ENCODE data around the gene TRIM66. TPM values are rescaled to one million over a fixed set of nuclear protein-coding genes. Genes with fewer than 3 reads are reported as not detected.
A peak's percentile ranks its signal among the peaks of the same experiment; 100 is the strongest.

Gene TRIM66
- total and polyA plus RNA-seq, 2 experiments from 2014 or later, result 1.4 to 4.7 TPM

GRCh38 chr11:8709002-8709672 lies 26.7 kb upstream of the TRIM66 start:
- H3K4me2 ChIP-seq, result no peak overlapping the region
- no peaks in the 10 kb centered on the region for H3K36me3 ChIP-seq (replicated peaks; ENCODE audit: insufficient read depth, low read depth)
- H3K9me3 ChIP-seq (ENCODE audit: low read depth), result no peaks in the 10 kb centered on the region
- H3K79me2 ChIP-seq, result no peaks in the 10 kb centered on the region
- peak; percentile 72 for DNase-seq (ENCODE audit: low spot score)
- peak overlapping the region; percentile 78 for H3K27ac ChIP-seq
- H3K27me3 ChIP-seq, result no peaks in the 10 kb centered on the region
- H3K4me3 ChIP-seq, result no peak overlapping the region
- no peaks in the 10 kb centered on the region for H3K9me2 ChIP-seq (replicated peaks; ENCODE audit: insufficient read depth)
- peaks cover 5% of the 10 kb centered on the region for H3K4me1 ChIP-seq (ENCODE audit: insufficient read depth)
- H4K20me1 ChIP-seq (ENCODE audit: insufficient read depth, poor library complexity, severe bottlenecking), result no peaks in the 10 kb centered on the region
- 70% methylated on average over 11 of the region's 12 CpGs for WGBS (ENCODE audit: low lambda C conversion rate, missing lambda C conversion rate)
- TF ChIP-seq EZH2phosphoT487 (IDR thresholded peaks at IDR 0.05; ENCODE audit: low read depth, severe bottlenecking, unreplicated experiment) (no peak), CTCF (IDR thresholded peaks at IDR 0.05; ENCODE audit: poor library complexity) (no peak), EZH2 (IDR thresholded peaks at IDR 0.05; ENCODE audit: borderline replicate concordance) (no peak)
- H2AFZ ChIP-seq, result no peak overlapping the region

GRCh38 chr11:8707541-8708191 lies 25.2 kb upstream of the TRIM66 start:
- Histone ChIP-seq H3K27ac (peak overlapping the region; percentile 78), H3K36me3 (replicated peaks; ENCODE audit: insufficient read depth, low read depth) (no peaks in the 10 kb centered on the region), H3K4me2 (no peak overlapping the region), H3K4me1 (ENCODE audit: insufficient read depth) (peaks cover 3% of the 10 kb centered on the region), H3K79me2 (no peaks in the 10 kb centered on the region), H2AFZ (no peak overlapping the region), H3K9me2 (replicated peaks; ENCODE audit: insufficient read depth) (no peaks in the 10 kb centered on the region), H4K20me1 (ENCODE audit: insufficient read depth, poor library complexity, severe bottlenecking) (no peaks in the 10 kb centered on the region), H3K27me3 (no peaks in the 10 kb centered on the region), H3K9me3 (ENCODE audit: low read depth) (no peaks in the 10 kb centered on the region), H3K4me3 (no peak overlapping the region)
- TF ChIP-seq EZH2phosphoT487 (IDR thresholded peaks at IDR 0.05; ENCODE audit: low read depth, severe bottlenecking, unreplicated experiment), result no peak
- TF ChIP-seq EZH2 (IDR thresholded peaks at IDR 0.05; ENCODE audit: borderline replicate concordance), result no peak
- DNase-seq (ENCODE audit: low spot score), result no peak
- WGBS (ENCODE audit: low lambda C conversion rate, missing lambda C conversion rate), result 84% methylated on average over 10 of the region's 10 CpGs

GRCh38 chr11:8706673-8707432 lies 24.4 kb upstream of the TRIM66 start:
- DNase-seq (ENCODE audit: low spot score), result no peak
- no peak overlapping the region for H3K4me2 ChIP-seq
- no peaks in the 10 kb centered on the region for H4K20me1 ChIP-seq (ENCODE audit: insufficient read depth, poor library complexity, severe bottlenecking)
- no peaks in the 10 kb centered on the region for H3K79me2 ChIP-seq
- no peaks in the 10 kb centered on the region for H3K36me3 ChIP-seq (replicated peaks; ENCODE audit: insufficient read depth, low read depth)
- no peaks in the 10 kb centered on the region for H3K27me3 ChIP-seq
- no peaks in the 10 kb centered on the region for H3K9me2 ChIP-seq (replicated peaks; ENCODE audit: insufficient read depth)
- no peaks in the 10 kb centered on the region for H3K9me3 ChIP-seq (ENCODE audit: low read depth)
- no peak overlapping the region for H2AFZ ChIP-seq
- peaks cover 3% of the 10 kb centered on the region for H3K4me1 ChIP-seq (ENCODE audit: insufficient read depth)
- WGBS (ENCODE audit: low lambda C conversion rate, missing lambda C conversion rate), result 96% methylated on average over 14 of the region's 14 CpGs
- no peak overlapping the region for H3K27ac ChIP-seq
- H3K4me3 ChIP-seq, result no peak overlapping the region
- TF ChIP-seq CTCF (IDR thresholded peaks at IDR 0.05; ENCODE audit: poor library complexity) (no peak), EZH2phosphoT487 (IDR thresholded peaks at IDR 0.05; ENCODE audit: low read depth, severe bottlenecking, unreplicated experiment) (no peak), EZH2 (IDR thresholded peaks at IDR 0.05; ENCODE audit: borderline replicate concordance) (no peak)

Data from hepatocyte (in vitro differentiated cells).